ENCODE results near the gene ADAMTSL4. TPM values are rescaled to one million over a fixed set of nuclear protein-coding genes. Genes with fewer than 3 reads are reported as not detected.

The ADAMTSL4 gene
- total and polyA plus RNA-seq, 2 experiments from 2014 or later: 44.2 to 51.9 TPM

GRCh38 chr1:150560576-150561253 is 11.5 kb downstream of the ADAMTSL4 start:
- peaks cover 31% of the 10 kb centered on the region for H3K4me1 ChIP-seq (ENCODE audit: low read depth)
- H3K27ac ChIP-seq: peak overlapping the region; percentile 99
- DNase-seq (ENCODE audit: low read depth in 1 of 2, low spot score in 1 of 2): peak in 1 of 2 donors; percentile 93

GRCh38 chr1:150561254-150561973 is 12.2 kb downstream of the ADAMTSL4 start:
- Histone ChIP-seq H3K4me1 (ENCODE audit: low read depth) (peaks cover 31% of the 10 kb centered on the region), H3K4me3 (peak overlapping the region; percentile 38), H3K9me3 (ENCODE audit: low read depth) (no peaks in the 10 kb centered on the region), H3K27ac (peak overlapping the region; percentile 99), H3K36me3 (no peaks in the 10 kb centered on the region), H3K27me3 (no peaks in the 10 kb centered on the region)
- peak; percentile 89 to 100 for DNase-seq (ENCODE audit: low read depth in 1 of 2, low spot score in 1 of 2)
- peak; percentile 9 for TF ChIP-seq CTCF (IDR thresholded peaks at IDR 0.05; ENCODE audit: low read depth, low read length)

More at GRCh38 chr1:150560576-150561253, 11.5 kb downstream of the ADAMTSL4 start:
- TF ChIP-seq CTCF (IDR thresholded peaks at IDR 0.05; ENCODE audit: low read depth, low read length): peak; percentile 85
- Histone ChIP-seq H3K9me3 (ENCODE audit: low read depth) (no peaks in the 10 kb centered on the region), H3K27me3 (no peaks in the 10 kb centered on the region), H3K4me3 (peak overlapping the region; percentile 38), H3K36me3 (no peaks in the 10 kb centered on the region)

GRCh38 chr1:150561974-150562445 is 12.8 kb downstream of the ADAMTSL4 start:
- no peaks in the 10 kb centered on the region for H3K9me3 ChIP-seq (ENCODE audit: low read depth)
- peaks cover 32% of the 10 kb centered on the region for H3K4me1 ChIP-seq (ENCODE audit: low read depth)
- no peaks in the 10 kb centered on the region for H3K27me3 ChIP-seq
- peak overlapping the region; percentile 99 for H3K27ac ChIP-seq
- no peaks in the 10 kb centered on the region for H3K36me3 ChIP-seq
- TF ChIP-seq CTCF (IDR thresholded peaks at IDR 0.05; ENCODE audit: low read depth, low read length): no peak
- peak; percentile 89 to 97 for DNase-seq (ENCODE audit: low read depth in 1 of 2, low spot score in 1 of 2)
- peak overlapping the region; percentile 38 for H3K4me3 ChIP-seq

GRCh38 chr1:150562446-150563339 is 13.5 kb downstream of the ADAMTSL4 start:
- Histone ChIP-seq H3K27ac (peak overlapping the region; percentile 99), H3K36me3 (no peaks in the 10 kb centered on the region), H3K9me3 (ENCODE audit: low read depth) (no peaks in the 10 kb centered on the region), H3K4me3 (peak overlapping the region; percentile 38), H3K4me1 (ENCODE audit: low read depth) (peaks cover 39% of the 10 kb centered on the region), H3K27me3 (no peaks in the 10 kb centered on the region)
- no peak for TF ChIP-seq CTCF (IDR thresholded peaks at IDR 0.05; ENCODE audit: low read depth, low read length)
- DNase-seq (ENCODE audit: low read depth in 1 of 2, low spot score in 1 of 2): no peak

All from cardiac muscle cell (in vitro differentiated cells and primary cell).